GM12878 (cell line): ENCODE measurements around the gene DAD1. TPM values are rescaled to one million over a fixed set of nuclear protein-coding genes. Genes with fewer than 3 reads are reported as not detected.

ENCODE experiments used
- E2F4 ChIP-seq: IDR thresholded peaks from 2 replicates; pipeline ENCODE4 v1.6.1; 2012; ENCODE audit warnings: low read depth, low read length, improper control_type of control experiment
- E2F8 ChIP-seq: fragments of 450-650 bp; IDR thresholded peaks from 2 replicates; pipeline ENCODE4 v1.6.1; 2018; ENCODE audit warnings: mild to moderate bottlenecking, low read depth, moderate library complexity; ENCODE audit not compliant: partially characterized antibody
- PRDM15 ChIP-seq: fragments of 450-650 bp; formaldehyde crosslinking; IDR thresholded peaks from 2 replicates; pipeline ENCODE4 v1.4.0; 2020; ENCODE audit warnings: mild to moderate bottlenecking, moderate library complexity
- RCOR1 ChIP-seq: conservative IDR thresholded peaks from 2 replicates; pipeline ENCODE4 v1.6.1; 2012; ENCODE audit warnings: low read depth, low read length, improper control_type of control experiment
- YBX1 ChIP-seq: fragments of 450-650 bp; IDR thresholded peaks from 2 replicates; pipeline ENCODE4 v1.6.1; 2016; ENCODE audit warnings: antibody characterized with exemption
- polyA plus RNA-seq, 11 experiments: library from polyadenylated mRNA; depleted of rRNA in 4 of 11; unstranded in 6 of 11; stranded (reverse) in 5 of 11; fragments of >200 nt; fragmentation: Nextera tagmentation in 4 of 11; fragmentation: Illumina TruSeq in 1 of 11; extraction: Ambion mirVana in 4 of 11; extraction: Trizol in 1 of 11; gene quantifications; 1 replicate in 1 of 11; 2 replicates in 10 of 11; pipeline versions ENCODE4 v1.2.1 to v1.2.3, GENCODE V29; 2011 to 2016; ENCODE audit warnings: inconsistent platforms in 2 of 11, missing spikeins in 2 of 11, low read depth in 1 of 11
- total RNA-seq, 4 experiments: library from RNA; depleted of rRNA in 3 of 4; stranded (reverse); fragments of >200 nt in 3 of 4; fragmentation: Illumina TruSeq in 1 of 4; extraction: Trizol in 1 of 4; gene quantifications; 2 replicates each; pipeline versions ENCODE4 v1.2.1 to v1.2.3, GENCODE V29; 2013 to 2021

The DAD1 gene
- total and polyA plus RNA-seq, 10 of the 15 experiments (the other 5 are each of a cell fraction or from before 2014, with no cell fraction given) = 161 to 920 (median 319) TPM

GRCh38 chr14:22520796-22521195 lies 68.2 kb downstream of the DAD1 start (continued):
- TF ChIP-seq E2F8 (no peak), PRDM15 (CRISPR knock-in tag) (no peak), RCOR1 (no peak), YBX1 (no peak), E2F4 (no peak)
